Hypothalamus (tissue), 51 donors: ENCODE results near the gene ABLIM3.

Source experiments
- DNase-seq, 51 donors: peaks; one replicate each; lab custom pipeline; 2025; lab: John Stamatoyannopoulos, UW

Gene ABLIM3

DNA sequence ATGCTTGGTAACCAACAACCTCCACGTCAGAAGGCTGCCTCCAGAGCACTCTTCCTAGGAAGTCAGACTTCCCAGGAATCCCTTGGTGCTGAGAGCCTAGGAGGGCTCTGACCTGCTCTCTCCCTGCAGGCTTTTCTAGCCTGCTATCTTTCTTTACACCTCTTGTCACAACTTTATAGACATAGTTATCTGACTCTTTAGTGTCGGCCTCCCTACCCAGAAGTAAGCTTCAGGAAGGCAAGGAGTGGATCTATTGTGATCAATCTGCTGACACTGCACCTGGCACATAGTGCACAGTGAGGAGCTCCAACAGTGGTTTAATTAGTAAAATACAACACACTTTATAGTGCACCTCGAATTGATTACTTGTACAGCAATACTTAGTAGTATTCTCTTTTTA is 132.7 kb downstream of the ABLIM3 start:
- no peak for DNase-seq

DNA sequence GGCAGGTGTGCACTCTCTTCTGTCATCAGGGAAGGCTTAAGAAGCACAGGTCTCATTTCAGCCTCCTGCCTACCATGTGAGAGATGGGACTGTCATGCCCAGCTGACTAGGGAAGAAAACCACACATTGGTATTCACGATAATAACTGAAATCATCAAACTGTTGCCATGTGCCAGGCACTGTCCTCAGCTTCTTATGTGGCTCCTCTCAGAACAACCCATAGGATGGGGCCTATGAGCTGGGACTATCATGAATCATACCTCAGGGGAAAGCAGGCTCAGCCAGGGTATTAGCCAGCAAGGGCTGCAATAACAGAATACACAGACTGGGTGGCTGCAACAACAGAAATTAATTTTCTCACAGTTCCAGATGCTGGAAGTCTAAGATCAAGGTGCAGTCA is 133.6 kb downstream of the ABLIM3 start:
- no peak for DNase-seq

DNA sequence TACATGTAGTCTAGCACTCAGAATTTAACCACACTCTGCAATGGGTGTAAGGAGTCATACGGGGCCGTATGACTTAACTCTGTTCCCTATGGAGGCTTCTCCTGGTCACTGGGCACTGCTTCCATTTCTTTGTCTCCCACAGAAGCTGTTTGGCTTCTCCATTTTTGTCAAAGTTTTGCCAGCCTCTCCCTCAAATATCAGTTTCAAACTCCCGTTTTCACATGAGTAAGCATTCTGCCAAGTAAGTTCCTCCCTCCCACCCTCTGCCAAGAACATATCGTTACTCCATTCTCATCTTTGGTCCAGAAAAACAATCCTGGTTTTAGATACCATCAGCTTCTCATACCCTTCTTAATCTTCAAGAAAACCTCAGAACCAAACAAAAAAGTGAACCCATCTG is 136.5 kb downstream of the ABLIM3 start:
- DNase-seq: no peak

- no peak for DNase-seq
These were observed 137.3 kb downstream of the ABLIM3 start for GRCh38 chr5:149278451-149279210.

DNA sequence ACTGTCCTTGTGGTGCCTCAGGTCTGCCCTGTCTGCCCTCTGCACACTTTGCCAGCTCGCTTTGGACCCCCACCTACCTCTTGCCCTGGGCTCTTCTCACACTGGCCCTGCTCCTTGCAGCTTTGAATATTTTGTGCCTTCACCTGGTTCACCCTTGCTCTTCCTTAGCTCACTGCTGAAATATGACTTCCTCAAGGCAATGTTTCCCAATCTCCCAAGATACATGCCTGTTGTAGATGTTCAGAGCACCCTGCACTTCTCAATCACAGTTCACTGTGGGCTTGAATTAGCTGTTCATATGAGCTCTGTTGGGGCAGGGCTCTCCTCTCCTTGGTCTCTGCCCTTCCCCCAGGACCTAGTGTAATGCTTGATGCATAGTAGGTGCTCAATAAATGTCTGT is 138.4 kb downstream of the ABLIM3 start:
- DNase-seq: no peak

DNA sequence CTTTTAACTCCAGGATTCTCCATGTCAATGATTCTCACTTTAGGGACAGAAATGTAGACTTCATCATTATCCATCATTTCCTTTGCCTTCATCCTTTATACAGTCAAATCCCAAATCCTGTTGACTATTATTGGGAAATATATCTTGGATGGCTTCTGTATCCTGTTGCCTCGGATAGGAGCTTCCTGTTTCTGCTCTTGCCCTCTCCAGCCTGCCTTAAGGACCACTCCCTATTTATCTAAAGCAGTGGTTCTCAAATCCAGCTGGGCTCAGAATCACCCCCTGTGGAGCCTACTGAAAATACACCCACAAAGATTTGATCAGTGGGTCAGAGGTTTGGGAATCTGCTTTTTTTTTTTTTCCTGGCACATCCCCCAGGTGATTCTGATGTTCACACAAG is 138.8 kb downstream of the ABLIM3 start:
- no peak for DNase-seq

DNA sequence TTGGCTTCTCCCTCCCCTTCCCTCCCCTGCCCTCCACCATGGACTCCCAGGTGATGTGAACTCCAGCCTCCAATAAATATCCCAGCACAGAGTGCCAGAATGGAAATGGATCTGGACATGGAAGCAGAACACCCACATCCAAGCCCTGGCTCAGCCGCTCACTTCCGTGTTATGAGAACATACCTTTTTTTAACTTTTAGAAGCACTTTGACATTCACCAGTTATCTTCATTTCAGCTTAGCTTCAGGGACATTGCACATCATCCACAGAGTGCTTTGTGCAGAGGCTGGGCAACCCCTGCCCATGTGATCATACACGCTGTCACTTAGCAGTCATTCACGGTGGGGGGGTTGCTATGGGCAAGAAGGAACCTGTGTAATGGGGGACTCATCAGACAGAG is 139.5 kb downstream of the ABLIM3 start:
- no peak for DNase-seq

- DNase-seq: no peak
These were observed 141.0 kb downstream of the ABLIM3 start for GRCh38 chr5:149282027-149282965.

- DNase-seq: no peak
These were observed 141.7 kb downstream of the ABLIM3 start for GRCh38 chr5:149282966-149283332.

GRCh38 chr5:149283626-149284480 is 142.6 kb downstream of the ABLIM3 start:
- DNase-seq: no peak

- DNase-seq: no peak
These were observed 143.2 kb downstream of the ABLIM3 start for GRCh38 chr5:149284501-149284900.

DNA sequence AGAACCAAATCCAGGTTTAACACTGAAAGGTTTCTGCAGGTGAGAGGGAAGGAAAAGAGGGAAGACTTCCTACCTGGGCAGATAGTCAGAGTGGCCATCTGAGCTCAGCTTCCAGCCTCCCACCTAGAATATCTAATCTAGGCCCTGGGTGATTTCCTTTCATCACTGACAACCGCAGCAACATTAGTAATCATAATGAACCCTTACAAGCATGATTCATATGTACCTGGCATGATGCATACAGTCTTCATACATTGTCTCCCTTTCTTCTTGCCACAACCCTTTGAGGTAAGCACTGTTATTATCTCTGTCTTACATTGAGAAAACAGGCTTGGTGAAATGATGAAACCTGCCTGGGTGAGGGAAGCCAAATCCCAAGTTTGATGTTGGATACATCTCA is 143.9 kb downstream of the ABLIM3 start:
- DNase-seq: no peak

DNA sequence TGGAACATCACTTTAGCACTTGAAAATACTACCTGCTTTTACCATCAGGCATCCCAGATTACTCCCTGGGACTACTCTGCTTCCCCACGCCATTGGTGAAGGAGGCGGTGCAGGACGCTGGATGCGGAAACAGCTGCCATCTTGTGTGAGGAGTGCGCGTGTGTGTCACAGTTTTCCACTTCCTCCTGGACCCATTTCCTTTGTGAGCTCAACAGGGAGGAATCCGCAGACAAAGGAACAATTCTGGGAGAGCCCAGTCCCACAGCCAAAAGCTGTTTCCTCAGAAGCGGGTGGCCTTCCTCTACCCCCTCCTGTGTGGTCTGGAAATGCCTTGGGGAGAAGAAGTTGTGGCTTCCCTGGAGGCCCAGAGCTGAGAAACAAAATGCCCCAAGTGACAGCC is 147.1 kb downstream of the ABLIM3 start:
- no peak for DNase-seq

GRCh38 chr5:149289301-149289700 is 148.0 kb downstream of the ABLIM3 start:
- no peak for DNase-seq

GRCh38 chr5:149294872-149295829 is 153.9 kb downstream of the ABLIM3 start:
- DNase-seq: no peak

DNA sequence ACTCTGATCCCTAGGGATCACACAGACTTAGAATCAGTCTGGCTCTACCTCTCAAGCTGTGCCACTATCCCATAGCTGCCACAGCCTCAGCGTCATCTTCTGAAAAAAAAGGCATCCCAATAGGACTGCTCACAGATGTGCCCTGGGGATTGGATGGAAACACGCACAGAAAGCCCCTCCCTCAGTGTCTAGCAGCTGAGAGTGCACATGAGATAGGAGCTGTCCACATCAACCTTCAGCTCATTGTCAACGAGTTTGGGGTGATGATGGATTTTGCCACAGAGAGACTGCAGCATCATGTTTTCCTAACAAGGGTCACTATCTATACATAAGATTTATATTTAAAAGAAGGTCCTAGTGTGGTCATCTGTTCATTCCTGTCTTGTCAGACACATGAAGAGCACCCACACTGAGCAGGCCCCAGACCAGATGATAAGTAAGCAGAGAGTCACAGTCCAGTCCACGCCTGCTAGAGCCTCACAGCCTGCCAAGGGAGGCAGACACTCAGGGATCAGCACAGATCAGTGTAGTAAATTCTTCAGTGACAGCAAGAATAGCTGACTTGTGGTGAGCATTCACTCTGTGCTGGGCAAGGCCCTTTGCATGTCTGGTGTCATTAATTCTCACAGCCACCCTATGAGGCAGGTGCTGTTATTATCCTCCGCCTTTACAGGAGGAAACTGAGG is 156.2 kb downstream of the ABLIM3 start:
- DNase-seq: no peak

DNA sequence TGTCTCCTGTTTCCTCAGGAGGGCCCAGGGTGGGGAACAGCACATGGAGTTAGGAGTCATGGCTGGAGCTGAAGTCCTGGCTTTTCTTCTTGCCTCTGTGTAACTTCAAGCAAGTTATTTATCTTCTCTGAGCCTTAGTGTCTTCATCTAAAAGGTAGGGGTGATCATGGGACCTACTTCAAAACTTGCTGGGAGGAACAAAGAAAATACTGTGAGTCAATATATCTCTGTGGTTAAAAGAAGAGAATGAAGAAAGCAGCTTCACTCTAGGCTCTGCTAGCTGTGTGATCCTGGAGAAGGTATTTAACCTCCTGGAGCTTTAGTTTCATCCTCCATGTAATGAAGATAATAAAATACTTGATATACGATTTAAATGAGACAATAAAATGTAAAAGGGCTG is 156.9 kb downstream of the ABLIM3 start:
- no peak for DNase-seq

DNA sequence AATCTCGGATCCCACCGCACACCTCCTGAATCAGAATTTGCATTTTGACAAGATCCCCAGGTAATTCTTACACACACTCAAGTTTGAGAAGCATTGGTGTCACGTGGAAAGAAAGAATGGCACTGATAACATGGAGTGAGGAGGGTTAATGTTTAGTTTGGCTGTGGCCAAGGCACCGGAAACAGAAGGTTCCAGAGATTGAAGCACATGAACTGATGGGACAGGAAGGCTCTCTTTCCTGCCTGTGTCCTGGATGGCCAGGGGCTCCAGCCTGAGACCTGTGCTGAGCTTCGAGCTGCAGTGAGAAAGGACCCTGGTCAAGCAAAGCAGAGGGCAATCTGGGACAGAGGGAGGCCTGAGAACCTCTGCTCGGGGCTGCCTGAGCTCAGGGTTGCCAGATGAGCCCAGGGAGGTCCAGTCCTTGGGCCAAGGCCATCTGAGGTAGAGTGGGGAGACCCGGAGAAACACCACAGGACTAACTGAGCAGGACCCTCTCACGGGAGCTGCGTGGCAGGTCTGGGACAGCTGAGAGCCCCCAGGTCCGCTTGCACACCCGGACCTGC is 157.6 kb downstream of the ABLIM3 start:
- DNase-seq: no peak
